Measurements from ENCODE around the gene USP3. TPM values are rescaled to one million over a fixed set of nuclear protein-coding genes. Genes with fewer than 3 reads are reported as not detected.

The USP3 gene
- total and polyA plus RNA-seq, 2 of the 13 experiments (the other 11 are each of a cell fraction or from before 2014, with no cell fraction given): 14.3 to 61.2 TPM

DNA sequence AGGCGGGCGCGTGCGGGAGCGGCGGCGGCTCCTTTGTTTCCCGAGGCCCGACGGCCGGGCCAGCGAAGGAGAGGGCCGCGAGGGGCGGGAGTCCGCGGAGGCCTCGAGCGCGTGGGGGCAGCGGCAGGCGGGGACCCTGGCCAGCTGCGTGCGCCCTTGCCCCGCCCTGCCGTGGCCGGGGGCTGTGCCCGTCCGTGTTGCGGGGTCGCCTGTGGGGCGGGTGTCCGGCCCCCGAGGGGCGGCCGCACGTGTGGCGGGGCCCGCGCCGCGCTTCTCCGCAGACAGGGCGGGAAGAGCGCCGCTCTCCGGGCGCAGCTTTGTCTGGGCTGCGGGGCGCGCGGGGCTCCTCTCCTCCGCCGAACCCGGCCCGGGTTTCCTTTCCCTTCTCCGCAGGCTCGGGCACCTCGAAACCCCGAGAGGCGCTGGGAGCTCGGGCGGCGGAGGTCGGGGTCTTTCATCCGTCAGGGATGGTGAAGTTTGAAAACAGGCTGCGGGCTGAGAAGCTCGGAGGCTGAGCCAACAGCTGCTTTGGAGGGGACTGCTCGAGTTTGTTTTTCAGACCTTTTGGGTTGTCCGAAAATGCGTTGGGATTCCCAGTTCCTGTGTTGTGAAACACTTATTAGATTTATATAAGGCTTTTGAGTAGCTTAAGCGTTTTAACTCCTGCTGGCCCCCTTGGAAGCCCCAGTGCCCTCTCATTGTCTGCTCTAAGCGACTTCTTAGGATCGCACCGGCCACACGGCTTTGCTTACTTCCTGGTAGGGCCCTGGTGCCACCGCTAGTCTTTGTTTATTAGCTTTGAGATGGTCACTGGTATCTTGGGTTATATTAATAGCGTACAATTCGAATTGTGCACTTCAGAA is 817 bp downstream of the USP3 start (continued):
- TF ChIP-seq ZNF703 (CRISPR knock-in tag; IDR thresholded peaks at IDR 0.05; ENCODE audit: borderline replicate concordance): no peak
- TF ChIP-seq, protein P1, sequence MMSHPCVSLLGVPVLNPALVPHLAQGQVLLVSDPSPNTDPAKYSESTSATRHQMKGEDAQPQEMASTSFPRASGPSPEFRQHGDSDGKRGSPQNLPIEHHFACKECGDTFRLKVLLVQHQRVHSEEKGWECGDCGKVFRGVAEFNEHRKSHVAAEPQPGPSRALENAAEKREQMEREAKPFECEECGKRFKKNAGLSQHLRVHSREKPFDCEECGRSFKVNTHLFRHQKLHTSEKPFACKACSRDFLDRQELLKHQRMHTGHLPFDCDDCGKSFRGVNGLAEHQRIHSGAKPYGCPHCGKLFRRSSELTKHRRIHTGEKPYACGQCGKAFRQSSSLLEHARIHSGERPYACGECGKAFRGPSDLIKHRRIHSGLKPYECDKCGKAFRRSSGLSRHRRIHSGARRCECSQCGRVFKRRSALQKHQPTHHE (CRISPR knock-in tag; IDR thresholded peaks at IDR 0.05; ENCODE audit: borderline replicate concordance): no peak
- TF ChIP-seq ISL2 (CRISPR knock-in tag; IDR thresholded peaks at IDR 0.05): no peak; the same call in 1 of the 2 replicates
- no peak for TF ChIP-seq HCFC1 (IDR thresholded peaks at IDR 0.05; ENCODE audit: low read depth, low read length)
- no peak for TF ChIP-seq JUNB (CRISPR knock-in tag; IDR thresholded peaks at IDR 0.05; ENCODE audit: borderline replicate concordance)
- TF ChIP-seq, protein P2, sequence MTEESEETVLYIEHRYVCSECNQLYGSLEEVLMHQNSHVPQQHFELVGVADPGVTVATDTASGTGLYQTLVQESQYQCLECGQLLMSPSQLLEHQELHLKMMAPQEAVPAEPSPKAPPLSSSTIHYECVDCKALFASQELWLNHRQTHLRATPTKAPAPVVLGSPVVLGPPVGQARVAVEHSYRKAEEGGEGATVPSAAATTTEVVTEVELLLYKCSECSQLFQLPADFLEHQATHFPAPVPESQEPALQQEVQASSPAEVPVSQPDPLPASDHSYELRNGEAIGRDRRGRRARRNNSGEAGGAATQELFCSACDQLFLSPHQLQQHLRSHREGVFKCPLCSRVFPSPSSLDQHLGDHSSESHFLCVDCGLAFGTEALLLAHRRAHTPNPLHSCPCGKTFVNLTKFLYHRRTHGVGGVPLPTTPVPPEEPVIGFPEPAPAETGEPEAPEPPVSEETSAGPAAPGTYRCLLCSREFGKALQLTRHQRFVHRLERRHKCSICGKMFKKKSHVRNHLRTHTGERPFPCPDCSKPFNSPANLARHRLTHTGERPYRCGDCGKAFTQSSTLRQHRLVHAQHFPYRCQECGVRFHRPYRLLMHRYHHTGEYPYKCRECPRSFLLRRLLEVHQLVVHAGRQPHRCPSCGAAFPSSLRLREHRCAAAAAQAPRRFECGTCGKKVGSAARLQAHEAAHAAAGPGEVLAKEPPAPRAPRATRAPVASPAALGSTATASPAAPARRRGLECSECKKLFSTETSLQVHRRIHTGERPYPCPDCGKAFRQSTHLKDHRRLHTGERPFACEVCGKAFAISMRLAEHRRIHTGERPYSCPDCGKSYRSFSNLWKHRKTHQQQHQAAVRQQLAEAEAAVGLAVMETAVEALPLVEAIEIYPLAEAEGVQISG (CRISPR knock-in tag; IDR thresholded peaks at IDR 0.05): no peak; the same call in 1 of the 2 replicates
- no peak for TF ChIP-seq GTF2F1 (IDR thresholded peaks at IDR 0.05; ENCODE audit: low read length)
- TF ChIP-seq ZNF367 (CRISPR knock-in tag; IDR thresholded peaks at IDR 0.05; ENCODE audit: borderline replicate concordance): no peak
- TF ChIP-seq PRMT3 (CRISPR knock-in tag; IDR thresholded peaks at IDR 0.05; ENCODE audit: borderline replicate concordance, low read depth): no peak
- no peak for TF ChIP-seq NFE2 (CRISPR knock-in tag; IDR thresholded peaks at IDR 0.05)
- TF ChIP-seq KDM4B (CRISPR knock-in tag; IDR thresholded peaks at IDR 0.05): peak; percentile 2; the same call in 1 of the 2 replicates
- TF ChIP-seq, protein P3, sequence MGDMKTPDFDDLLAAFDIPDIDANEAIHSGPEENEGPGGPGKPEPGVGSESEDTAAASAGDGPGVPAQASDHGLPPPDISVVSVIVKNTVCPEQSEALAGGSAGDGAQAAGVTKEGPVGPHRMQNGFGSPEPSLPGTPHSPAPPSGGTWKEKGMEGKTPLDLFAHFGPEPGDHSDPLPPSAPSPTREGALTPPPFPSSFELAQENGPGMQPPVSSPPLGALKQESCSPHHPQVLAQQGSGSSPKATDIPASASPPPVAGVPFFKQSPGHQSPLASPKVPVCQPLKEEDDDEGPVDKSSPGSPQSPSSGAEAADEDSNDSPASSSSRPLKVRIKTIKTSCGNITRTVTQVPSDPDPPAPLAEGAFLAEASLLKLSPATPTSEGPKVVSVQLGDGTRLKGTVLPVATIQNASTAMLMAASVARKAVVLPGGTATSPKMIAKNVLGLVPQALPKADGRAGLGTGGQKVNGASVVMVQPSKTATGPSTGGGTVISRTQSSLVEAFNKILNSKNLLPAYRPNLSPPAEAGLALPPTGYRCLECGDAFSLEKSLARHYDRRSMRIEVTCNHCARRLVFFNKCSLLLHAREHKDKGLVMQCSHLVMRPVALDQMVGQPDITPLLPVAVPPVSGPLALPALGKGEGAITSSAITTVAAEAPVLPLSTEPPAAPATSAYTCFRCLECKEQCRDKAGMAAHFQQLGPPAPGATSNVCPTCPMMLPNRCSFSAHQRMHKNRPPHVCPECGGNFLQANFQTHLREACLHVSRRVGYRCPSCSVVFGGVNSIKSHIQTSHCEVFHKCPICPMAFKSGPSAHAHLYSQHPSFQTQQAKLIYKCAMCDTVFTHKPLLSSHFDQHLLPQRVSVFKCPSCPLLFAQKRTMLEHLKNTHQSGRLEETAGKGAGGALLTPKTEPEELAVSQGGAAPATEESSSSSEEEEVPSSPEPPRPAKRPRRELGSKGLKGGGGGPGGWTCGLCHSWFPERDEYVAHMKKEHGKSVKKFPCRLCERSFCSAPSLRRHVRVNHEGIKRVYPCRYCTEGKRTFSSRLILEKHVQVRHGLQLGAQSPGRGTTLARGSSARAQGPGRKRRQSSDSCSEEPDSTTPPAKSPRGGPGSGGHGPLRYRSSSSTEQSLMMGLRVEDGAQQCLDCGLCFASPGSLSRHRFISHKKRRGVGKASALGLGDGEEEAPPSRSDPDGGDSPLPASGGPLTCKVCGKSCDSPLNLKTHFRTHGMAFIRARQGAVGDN (CRISPR knock-in tag; IDR thresholded peaks at IDR 0.05): peak; percentile 38; the same call in 1 of the 2 replicates
- TF ChIP-seq, protein P4, sequence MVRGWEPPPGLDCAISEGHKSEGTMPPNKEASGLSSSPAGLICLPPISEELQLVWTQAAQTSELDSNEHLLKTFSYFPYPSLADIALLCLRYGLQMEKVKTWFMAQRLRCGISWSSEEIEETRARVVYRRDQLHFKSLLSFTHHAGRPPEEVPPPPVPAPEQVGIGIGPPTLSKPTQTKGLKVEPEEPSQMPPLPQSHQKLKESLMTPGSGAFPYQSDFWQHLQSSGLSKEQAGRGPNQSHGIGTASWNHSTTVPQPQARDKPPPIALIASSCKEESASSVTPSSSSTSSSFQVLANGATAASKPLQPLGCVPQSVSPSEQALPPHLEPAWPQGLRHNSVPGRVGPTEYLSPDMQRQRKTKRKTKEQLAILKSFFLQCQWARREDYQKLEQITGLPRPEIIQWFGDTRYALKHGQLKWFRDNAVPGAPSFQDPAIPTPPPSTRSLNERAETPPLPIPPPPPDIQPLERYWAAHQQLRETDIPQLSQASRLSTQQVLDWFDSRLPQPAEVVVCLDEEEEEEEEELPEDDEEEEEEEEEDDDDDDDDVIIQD (CRISPR knock-in tag; IDR thresholded peaks at IDR 0.05; ENCODE audit: low read depth): no peak
- TF ChIP-seq ZBTB42 (CRISPR knock-in tag; IDR thresholded peaks at IDR 0.05): no peak
- no peak for TF ChIP-seq KMT2B (CRISPR knock-in tag; IDR thresholded peaks at IDR 0.05)
- TF ChIP-seq, protein P5, sequence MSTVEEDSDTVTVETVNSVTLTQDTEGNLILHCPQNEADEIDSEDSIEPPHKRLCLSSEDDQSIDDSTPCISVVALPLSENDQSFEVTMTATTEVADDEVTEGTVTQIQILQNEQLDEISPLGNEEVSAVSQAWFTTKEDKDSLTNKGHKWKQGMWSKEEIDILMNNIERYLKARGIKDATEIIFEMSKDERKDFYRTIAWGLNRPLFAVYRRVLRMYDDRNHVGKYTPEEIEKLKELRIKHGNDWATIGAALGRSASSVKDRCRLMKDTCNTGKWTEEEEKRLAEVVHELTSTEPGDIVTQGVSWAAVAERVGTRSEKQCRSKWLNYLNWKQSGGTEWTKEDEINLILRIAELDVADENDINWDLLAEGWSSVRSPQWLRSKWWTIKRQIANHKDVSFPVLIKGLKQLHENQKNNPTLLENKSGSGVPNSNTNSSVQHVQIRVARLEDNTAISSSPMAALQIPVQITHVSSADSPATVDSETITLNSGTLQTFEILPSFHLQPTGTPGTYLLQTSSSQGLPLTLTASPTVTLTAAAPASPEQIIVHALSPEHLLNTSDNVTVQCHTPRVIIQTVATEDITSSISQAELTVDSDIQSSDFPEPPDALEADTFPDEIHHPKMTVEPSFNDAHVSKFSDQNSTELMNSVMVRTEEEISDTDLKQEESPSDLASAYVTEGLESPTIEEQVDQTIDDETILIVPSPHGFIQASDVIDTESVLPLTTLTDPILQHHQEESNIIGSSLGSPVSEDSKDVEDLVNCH (CRISPR knock-in tag; IDR thresholded peaks at IDR 0.05): no peak

Measured in HepG2 (cell line).